CD4-positive, alpha-beta T cell treated with Interleukin-21 for 1 hour (primary cell): ENCODE measurements around the gene THAP8.
"Not testable (repeated sequence)": the region's sequence is repeated elsewhere in the genome, so short reads cannot be mapped to it uniquely, and the experiment has no call there.

Experiments used
- DNase-seq: peaks from one replicate; pipeline ENCODE4 v3.0.0-alpha.2; 2020

Gene THAP8

DNA sequence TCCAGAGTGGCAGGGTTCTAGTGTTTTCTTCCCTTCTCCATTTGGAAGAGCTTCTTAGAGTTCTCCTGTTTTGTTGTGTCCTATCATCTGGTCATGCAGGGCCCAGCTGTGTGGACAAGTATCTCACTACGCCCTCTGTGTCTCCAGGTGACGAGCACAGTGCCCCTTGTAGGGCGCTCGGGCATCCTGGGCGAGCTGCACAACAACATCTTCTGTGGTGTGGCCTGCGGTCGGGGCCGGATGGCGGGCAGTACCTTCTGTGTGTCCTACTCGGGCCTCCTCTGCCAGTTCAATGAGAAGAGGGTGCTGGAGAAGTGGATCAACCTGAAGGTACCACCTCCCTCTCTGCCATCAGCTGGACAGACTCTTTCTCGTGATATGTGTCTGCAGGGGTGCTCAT, 13.6 kb upstream of the THAP8 start:
- no peak for DNase-seq

DNA sequence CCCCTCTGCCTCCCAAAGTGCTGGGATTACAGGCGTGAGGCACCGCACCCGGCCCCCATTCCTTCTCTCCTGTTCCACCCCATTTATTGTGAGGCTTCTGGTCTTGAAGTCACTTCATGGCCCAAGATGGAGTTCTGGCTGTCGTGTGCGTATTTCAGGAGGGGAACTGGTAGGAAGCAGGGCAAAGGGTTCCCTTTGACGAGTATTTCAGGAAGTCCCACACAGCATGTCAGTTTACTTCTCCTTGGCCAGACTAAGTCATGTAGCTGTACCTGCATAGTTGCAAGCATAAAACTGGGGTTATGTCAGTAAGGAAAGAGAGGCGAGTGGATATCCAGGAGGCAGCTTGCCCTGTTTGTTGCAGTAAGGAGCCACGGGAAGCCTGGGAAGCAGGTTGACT, 10.7 kb upstream of the THAP8 start:
- DNase-seq, result no peak

DNA sequence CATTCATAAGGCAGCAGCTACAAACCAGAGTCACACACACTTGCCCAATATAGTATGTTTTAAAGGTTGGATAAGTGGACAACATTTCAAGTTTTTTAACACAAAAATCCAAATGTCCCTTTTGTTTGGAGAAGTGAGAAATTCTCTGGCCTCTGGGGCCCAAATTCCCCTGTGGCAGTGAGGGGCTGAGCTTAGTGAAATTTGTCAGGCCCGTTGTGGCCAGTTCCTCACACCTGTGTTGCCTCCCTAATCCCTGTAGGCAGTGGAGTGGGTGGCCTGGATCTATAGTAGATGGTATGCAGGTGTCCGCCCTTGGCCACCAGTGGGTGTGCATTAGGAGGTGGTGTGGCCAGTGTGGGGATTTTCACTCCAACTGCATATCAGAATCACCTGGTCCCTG, 7.3 kb upstream of the THAP8 start:
- DNase-seq, result no peak

DNA sequence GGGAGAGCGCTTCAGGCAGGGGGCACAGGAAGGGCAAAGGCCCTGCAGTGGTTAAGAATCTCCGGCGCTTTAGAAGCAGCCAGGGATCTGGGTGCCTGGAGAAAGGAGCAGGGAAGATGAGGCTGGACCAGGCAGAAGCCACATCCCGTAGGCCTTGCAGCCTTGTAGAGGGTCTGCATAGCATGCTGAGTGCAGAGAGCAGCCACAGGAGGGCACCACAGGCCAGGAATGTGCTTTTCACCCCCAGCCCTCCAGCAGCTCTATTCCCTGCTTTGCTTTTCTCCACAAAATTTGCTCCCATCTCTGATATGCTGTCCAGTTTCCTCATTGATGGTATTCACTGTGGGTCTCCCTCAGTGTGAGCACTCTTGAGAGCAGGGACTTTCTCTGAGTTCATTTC, 6.3 kb upstream of the THAP8 start:
- DNase-seq, result peak; percentile 21

DNA sequence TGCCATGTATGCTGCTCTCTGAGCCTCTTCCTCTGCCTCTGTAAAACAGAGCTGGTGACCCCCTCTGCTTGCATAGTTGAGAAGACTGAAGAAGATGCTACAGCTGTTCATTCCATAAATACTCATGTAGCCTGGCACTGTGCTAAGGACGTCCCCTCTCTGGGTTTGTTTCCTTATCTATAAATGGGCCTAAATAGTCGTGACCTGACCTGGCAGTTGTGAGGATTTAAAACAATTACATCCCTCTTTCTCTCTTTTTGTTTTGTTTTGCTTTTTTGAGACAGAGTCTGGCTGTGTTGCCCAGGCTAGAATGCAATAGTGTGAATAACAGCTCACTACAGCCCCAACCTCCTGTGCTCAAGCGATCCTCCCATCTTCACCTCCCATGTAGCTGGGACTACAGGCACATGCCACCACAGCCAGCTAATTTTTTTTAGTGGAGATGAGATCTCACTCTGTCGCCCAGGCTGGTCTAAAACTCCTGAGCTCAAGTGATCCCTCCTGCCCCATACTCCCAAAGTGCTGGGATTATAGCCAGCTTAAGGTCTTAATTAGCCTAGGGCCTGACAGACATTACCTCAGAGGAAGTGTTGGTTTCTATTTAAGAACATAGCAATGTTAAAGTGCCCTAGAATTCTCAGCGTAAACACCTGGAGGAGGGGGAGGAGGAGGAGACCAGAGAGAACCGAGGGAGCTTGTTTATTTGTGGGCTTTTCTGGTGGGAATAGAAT, 5.3 kb upstream of the THAP8 start:
- no peak for DNase-seq

DNA sequence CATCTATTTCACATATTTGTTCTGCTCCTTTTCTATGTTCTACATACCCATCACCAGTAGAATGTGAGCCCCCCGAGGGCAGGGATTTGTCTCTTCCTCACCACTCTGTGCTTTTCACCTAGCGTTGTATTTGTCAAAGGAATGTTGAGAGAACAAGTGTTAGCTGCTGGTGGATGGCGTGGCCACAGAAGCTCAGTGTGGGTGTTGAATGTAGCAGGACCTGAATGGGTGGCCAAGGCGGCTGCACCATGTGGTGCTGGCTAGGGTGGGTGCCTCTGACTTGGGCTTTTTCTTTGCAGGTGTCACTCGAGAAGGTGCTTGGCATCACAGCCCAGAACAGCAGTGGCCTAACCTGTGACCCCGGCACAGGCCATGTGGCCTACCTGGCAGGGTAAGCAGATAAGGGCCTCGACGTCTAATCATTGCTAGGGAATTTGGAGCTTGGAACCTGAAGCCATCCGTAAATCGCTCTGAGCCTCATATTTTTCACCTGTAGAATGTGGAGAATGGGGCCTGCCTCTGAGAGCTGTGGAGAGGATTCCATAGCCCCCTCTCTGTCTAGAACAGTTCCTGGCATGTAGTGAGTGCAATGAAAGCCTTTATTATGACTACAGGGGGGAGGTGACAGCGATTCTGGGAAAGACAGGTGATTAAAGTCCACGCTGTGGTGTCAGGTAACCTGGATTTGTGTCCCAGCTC, 4.5 kb upstream of the THAP8 start:
- no peak for DNase-seq

DNA sequence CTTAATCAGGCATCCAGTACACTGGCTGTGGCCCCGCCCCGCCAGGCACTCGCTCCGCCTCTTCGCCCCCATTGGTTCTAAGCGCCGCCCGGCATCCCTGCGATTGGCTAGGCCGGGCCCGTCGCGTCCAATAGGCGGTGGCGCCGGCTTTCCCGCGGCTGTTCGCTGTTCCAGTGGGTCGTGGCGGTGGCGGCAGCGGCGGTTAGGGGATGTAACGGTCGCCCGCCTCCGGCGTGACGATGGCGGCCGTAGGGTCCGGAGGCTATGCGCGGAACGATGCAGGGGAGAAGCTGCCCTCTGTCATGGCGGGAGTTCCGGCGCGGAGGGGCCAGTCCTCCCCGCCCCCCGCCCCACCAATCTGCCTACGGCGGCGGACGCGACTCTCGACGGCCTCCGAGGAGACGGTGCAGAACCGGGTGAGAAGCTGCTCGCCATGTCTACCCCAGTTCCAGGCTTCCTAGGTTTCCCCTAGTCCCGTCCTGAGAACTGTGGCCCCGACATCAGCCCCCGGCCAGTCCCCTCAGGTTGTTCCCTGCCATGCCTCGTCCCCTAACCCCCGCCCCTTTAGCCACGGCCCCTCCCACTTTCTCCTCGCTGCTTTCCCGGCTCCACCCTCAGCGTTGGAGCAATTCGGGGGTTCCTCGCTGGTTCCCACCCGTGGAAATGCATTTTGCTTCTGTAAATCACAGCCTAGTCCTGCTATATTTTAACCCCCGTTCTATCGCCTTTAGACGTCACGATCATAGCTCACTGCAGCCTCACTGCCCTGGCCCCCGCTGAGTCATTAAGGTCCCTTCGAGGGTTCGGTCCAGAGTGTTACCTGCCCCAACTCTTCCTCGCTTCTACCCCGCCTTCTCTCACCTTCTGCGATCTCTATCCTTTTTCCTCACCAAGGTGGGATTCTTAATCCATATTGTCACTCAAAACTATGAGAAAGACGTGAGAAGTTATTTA, 925 bp upstream of the THAP8 start, which contains the start of gene WDR62:
WDR62 (plus strand) TSS at position 165 of the 954 bp plus-strand sequence; CDS start at position 240, 75 bp downstream.
- DNase-seq, result peak; percentile 94

DNA sequence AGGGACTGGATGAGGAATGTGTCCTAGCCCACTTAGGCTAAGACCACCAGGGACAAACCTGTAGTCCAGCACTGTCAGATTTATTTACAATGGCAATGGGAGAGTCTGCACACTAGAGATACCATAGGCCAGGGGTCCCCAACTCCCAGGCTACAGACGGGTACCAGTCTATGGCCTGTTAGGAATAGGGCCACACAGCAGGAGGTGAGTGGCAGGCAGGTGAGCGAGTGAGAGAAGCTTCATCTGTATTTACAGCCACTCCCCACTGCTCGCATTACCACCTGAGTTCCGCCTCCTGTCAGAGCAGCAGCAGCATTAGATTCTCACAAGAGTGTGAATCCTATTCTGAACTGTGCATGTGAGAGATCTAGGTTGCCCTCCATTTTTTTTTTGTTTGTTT, 2.4 kb downstream of the THAP8 start:
- no peak for DNase-seq

DNA sequence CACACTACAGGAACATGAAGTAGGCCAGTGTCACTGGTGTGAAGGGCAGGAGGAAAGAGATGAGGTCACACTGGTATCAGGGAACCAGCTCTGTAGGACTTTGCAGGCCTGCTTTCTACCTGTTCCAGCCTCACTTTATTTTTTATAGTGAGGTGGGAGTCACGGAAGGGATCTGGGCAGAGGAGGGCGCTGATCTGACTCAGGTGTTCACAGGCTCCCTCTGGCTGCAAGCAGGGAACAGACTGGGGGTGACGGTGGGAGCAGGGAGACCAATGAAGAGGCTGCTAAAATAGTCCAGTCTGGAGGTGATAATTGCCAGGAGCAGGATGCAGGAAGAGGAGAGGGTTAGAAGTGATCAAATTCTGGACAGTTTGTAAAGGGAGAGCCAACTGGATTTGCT, 2.8 kb downstream of the THAP8 start:
- DNase-seq, result no peak

DNA sequence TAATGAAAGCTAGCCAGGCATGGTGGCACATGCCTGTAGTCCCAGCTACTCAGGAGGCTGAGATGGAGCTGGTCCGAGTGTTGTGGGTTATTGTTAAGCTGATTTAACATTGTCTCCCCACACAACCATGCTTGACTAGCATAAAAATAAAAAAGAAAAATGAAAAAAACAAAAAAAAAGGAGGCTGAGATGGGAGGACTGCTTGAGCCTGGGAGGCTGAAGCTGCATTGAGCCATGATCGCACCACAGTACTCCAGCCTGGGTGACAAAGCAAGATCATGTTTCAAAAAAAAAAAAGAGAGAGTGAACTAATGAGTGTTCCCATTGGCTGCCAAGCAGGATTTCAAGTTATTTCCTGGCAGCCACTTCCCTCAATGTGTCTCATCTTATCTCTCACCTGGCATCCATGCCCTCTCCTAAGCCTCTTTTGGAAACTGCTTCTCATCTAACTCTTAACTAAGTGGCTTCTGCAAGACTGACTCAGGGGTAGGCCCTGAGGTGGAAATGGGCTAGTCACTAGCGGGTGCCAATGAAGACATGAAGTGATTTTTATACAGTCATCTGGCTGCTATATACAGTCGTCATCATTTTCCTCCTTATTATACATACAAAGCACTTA, 4.9 kb downstream of the THAP8 start:
- no peak for DNase-seq

DNA sequence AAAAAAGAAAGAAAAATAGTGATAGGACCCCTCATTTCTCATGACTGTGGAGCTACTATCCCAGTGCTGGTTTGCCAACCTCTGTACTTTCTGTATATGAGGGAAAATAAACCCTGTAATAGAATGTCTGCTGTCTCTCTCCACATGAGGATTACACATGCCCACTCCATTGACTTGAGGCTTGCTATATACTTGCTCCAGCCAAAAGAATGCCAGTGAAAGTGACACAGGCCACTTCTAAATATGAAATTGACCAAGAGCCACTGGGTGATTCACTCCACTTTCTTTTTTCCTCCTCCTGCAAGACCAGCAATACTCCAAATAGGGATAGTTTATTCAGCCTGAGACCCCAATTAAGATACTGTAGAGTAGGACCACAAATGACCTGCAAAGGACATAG, 6.2 kb downstream of the THAP8 start:
- DNase-seq, result no peak

DNA sequence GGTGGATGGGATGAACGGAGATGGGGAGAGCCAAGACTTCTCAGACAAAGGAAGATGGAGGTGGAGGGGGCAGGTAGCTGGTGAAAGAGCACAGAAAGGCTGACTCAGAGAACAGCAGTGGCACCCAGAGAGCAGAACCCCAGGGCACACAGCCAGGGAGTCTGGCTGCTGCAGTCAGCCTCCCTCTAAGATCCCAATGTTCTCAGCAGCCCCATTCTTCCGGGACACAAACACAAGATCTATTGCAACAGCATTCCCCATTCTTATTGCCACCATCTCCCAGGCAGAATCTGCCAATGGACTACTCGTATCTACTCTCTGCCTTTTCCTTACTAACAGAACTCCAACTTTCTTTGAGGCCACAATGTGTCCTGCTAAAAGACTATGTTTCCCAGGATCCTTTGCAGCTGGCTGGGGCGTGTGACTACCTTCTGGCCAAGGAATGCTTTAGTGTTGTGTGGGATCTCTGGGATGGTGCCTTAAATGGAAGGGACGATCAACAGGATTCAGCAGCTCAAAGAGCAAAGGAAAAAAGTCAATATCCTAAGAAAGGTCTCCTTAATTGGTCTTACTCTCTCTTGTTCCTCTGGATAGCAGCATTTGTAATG, 7.5 kb downstream of the THAP8 start:
- DNase-seq, result no peak

DNA sequence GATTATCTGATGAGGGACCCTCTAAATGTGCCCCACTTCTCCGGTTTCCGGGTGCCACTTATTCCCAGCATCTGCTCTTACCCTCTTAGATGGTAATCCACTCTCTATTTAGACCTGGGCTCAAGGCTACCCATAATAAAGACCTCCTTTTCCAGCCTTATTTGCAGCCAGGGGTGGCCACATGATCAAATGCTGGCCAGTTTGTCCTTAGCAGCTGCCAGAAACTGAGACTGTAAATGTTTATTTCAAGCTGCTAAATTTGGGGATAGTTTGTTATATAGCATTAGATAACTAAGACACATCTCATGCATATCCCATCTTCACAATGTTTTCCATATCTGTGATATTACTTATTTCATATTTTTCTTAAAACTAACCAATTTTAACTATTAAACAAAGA, 10.1 kb downstream of the THAP8 start:
- no peak for DNase-seq

DNA sequence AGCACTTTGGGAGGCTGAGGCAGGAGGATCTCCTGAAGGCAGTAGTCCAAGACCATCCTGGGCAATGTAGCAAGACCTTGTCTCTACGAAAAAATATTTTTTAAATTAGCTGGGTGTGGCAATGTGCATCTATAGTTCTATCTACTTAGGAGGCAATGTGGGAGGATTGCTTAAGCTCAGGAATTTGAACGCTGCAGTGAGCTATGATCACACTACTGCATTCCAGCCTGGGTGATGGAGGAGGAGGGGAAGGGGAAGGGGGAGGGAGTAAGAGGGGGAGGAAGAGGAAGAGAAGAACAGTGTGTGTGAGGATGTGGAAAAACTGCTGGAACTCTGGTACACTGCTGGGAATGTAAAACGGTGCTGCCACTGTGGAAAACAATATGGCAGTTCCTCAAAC, 12.3 kb downstream of the THAP8 start:
- no peak for DNase-seq

DNA sequence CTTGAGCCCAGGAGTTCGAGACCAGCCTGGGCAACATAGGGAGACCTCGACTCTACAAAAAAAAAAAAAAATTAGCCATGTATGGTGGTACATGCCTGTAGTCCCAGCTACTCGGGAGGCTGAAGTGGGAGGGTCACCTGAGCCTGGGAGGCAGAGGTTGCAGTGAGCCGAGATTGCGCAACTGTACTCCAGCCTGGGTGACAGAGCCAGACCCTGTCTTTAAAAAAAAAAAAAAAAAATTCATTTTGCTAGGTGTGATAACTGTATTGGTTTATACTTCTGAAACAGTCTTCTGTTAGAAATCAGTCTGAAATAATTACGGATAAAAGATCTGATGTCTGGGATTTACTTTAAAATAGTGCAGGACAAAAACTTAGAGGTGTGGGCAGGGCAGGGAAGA, 13.0 kb downstream of the THAP8 start:
- not testable (repeated sequence) for DNase-seq

DNA sequence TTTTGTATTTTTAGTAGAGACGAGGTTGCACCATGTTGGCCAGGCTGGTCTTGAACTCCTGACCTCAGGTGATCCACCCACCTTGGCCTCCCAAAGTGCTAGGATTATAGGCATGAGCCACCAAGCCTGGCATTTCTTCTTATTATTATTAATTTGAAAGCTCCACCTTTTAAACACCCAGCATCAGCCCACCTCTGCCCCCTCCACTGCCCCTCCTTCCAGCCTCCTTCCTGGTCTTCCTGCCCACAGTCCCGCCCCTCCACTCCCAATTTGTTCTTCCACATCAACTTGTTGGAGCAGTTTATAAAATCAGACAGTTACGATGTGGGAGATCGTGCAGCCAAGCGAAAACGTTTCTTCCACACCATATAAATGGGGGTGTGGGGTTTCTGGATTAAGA, 13.6 kb downstream of the THAP8 start:
- DNase-seq, result no peak

DNA sequence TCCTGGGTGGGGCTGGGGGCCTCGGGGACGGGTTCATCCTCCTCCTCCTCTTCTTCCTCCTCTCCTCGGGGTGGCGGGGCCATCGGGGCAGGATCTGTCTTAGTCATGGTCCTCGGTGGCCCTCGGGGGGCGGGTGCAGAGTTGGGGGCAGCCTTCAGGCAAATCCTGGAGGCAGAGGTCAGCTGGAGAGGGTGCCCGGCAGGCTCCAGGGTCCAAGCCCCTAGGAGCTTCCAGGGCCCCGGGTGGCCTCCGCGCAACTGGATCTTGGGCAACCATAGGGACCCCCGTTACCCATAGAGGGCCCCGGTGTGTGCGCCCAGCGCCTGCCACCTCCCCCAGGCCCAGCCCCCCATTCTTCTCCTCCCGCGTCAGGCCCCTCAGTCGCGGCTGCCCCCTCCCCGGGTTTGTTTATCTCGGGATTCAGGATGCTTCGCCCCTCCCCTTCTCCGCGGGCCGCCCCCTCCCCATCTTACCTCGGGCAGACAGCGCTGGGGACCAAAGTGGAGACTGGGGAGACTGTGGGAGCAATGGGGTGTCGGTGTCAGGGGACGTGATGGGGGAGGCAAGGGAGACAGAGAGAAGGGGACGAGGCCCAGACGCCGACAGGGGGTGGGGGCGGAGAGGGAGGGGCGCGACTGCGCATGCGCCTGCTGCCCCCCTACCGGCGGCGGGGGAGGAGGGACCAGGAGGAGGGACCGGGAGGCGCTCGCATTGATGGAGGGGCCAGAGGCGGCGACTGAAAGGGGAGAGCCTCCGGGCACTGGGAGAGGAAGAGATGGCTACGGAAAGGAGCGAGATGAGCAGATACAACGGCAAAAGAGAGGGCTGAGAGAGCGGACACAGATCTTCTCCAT, 21.6 kb downstream of the THAP8 start, which contains the start of gene CLIP3:
CLIP3 (minus strand) TSS at position 623 of the 854 bp plus-strand sequence; CDS start at position 107, 516 bp downstream.
- DNase-seq, result peak; percentile 36

DNA sequence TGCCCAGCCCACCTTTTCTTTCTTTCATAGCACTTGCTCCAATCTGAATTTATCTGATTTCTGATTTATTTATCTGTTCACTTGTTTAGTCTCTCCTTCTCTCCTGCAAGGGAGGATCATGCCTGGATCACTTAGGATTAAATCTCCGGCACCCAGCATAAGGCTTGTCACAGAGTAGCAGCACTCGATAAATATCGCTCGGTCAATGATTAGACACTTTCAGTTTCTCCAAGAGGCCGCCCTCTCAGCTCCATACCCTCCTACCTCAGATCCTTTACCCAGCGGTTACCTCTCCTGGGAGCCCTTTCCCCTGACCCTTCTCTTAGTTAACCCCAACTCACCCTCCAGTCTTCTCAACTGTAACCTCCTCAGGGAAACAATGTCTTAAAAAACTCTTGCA, 22.8 kb downstream of the THAP8 start:
- DNase-seq, result no peak

DNA sequence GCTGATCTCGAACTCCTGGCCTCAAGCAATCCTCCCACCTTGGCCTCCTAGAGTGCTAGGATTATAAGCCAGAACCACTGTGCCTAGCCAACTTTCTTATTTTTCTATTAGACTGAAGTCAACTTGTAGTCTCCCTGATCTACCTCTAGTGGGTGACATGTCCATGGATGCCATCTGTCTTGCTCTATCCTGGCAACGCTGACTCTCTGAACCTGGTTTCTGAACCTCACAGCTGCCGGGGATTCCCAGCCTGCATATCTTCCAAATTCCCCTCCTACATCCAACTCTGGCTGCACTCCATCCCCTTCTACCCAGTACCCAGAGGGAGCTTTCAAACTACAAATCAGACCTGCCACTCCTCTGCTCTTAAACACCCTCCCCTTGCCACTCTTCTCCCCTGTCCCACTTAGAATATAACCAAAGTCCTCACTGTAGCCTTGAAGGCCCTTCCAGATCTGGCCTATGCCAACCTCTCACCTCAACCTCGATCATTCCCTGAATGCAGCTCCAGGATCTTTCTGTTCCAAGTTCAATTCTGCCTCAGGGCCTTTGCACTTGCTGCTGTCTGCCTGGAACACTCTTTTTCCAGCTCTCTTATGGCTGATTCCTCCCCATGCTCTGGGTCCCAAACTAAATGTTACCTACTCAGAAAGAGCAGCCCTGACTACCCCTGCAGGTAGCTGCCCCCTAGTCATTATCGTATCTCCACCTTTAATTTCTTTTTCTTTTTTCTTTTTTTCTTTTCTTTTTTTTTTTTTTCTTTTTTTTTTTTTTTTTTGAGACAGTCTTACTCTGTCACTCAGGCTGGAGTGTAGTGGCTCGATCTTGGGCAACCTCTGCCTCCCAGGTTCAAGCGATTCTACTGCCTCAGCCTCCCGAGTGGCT, 23.6 kb downstream of the THAP8 start:
- DNase-seq, result no peak

DNA sequence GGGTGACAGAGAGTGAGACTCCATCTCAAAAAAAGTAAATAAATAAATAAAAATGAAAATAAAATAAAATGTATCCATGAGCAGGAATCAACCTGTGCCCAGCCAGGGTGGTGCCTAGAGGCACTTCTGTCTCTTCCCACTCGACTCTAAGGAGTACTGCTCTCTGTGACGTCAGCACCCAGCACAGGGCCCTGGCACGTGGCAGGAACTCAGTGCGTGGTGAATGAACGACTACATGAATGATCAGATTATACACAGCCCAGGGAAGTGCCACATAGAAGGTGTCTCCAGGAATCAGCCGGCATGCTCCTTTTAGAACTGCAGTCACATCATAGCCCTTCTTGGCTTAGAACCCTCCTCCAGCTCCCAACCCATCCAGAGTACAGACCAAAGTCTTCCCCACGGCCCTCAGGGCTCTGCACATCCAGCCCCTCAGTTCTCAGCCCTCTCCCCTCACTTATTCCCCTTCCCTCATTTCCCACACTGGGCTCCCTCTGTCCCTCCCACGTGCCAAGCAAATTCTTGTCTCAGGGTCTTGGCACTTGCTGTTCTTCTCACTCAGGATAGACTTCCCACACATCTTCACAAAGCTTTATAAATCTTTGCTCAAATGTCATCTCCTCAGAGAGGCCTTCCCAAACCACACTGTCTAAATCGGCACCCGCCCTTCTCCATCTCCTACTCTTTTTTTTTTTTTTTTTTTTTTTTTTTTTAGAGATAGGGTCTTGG, 25.6 kb downstream of the THAP8 start:
- no peak for DNase-seq
